OCI-LY1 (cell line): ENCODE results near the gene ESR2.

Experiments used
- CTCF ChIP-seq: fragments of 200-600 bp; sonication (generic), shearing (Covaris generic); IDR thresholded peaks from 2 replicates; pipeline ENCODE4 v1.5.1; 2017; ENCODE audit warnings: mild to moderate bottlenecking, antibody characterized with exemption, low read length, moderate library complexity, mixed read lengths
- EZH2 ChIP-seq: fragments of 200-600 bp; sonication (generic), shearing (Covaris generic); IDR thresholded peaks from 2 replicates; pipeline ENCODE4 v1.8.0; 2017; ENCODE audit warnings: borderline replicate concordance, mixed run types, mild to moderate bottlenecking, antibody characterized with exemption, low read length, moderate library complexity, mixed read lengths

GRCh38 chr14:64110802-64111201 is 183.4 kb downstream of the ESR2 start:
- TF ChIP-seq CTCF (no peak), EZH2 (no peak)
